ENCODE results near the gene CA10.

CA10 gene

GRCh38 chr17:52147431-52147830, 11.1 kb downstream of the CA10 start:
- peak; percentile 73 for ATAC-seq
- no peak for DNase-seq

DNA sequence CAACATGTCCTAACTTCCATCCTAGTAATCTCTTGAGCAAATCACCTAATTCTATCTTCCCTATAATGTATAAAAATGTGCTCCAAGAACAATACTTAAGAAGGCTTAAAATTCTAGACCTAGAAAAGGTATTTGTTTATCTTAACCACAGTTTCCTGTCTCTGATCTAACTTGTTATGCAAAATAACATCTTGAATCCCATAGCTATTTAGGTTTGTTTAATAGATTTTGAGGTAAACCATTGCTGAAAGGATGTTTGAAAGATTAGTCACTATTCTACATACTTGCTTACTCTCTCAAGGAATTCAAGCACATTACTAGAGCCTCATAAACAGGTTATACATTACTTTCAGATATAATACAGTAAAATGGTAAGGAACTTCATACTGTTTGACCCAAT, 13.0 kb downstream of the CA10 start:
- no peak for DNase-seq
- no peak for ATAC-seq

GRCh38 chr17:52143542-52143941, 15.0 kb downstream of the CA10 start:
- ATAC-seq, result no peak
- DNase-seq, result no peak

- no peak for ATAC-seq
- DNase-seq, result no peak
Observed at GRCh38 chr17:52140601-52141000, 17.9 kb downstream of the CA10 start.

DNA sequence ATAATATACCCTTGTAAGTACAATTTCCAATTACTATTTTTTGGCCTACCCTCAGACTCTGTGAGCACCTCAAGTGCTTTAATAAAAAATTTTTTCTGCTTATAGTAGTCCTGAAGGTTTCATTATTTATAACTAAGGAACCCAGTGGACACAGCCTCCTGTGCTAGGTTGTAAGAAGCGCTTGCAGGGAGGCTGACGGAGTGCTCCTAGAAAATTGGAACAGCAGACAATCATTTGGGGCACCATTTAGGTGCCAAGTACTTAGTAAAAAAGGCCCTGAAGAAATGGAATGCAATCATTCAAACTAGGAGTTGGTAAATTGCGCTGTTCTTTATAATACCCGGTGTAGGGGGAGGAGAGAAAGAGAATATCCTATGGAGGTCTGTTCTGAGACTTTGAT, 19.8 kb downstream of the CA10 start:
- DNase-seq (no peak), ATAC-seq (no peak)

GRCh38 chr17:52138350-52138749, 20.2 kb downstream of the CA10 start:
- DNase-seq, result no peak
- no peak for ATAC-seq

DNA sequence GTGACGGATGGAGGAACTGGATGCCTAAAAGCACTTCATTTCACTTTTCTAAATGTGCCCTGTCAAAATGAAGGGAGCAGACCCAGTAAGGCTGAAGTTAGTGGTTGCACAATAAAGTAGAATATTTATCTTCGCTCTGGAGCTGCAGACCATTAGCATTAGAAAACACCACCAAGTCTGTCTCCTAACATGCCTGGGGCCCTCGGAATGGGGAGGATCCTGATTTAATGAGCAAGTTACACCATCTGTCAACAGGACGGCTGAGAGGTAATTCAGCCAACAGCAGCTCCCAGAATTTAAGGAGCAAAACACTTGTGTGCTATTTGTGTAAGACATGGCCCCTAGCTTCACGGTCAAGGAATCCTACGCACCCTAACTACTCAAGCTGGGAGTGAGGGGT, 22.3 kb downstream of the CA10 start:
- no peak for ATAC-seq

GRCh38 chr17:52134641-52135040, 23.9 kb downstream of the CA10 start:
- ATAC-seq (no peak), DNase-seq (no peak)

More for the DNA sequence above, 22.3 kb downstream of the CA10 start:
- no peak for DNase-seq

DNA sequence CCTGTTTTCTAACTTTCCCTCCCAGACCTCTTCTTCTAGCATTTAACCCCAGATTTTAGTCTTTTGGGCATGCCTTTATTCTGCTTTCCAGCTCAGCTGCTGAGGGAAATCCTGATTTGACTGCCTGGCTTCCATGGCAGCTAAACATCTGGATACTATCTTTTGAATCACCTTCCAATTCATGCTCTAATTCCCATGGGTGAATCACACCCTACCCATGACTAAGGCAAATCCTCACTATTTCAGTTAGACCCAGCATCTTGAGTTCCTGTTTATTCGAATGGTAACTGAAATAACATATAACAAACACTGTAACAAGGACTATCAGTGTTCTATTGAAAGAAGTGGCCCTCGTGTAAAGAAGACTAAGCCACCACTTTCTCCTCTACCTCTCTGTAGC, 29.8 kb downstream of the CA10 start:
- ATAC-seq (no peak), DNase-seq (no peak)

DNA sequence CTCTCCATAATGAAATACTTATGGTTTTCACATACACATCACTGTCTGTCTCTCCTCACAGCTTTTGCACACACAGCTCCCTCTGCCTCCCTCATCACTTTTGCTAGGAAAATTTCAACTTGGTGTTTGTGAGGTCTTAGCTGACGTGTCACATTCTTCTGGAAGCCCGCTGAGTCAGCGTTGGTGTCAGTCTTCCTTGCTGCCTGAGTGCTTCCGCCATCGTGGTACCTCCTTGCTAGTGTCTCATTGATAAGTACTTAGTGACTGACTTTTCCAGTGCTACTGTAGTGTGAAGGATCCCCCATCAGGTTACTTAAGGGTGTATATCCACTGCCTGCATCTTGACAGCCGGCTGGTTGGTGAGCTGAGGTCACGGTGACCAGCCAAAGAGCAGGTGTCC, 33.5 kb downstream of the CA10 start:
- no peak for DNase-seq
- ATAC-seq, result no peak

DNA sequence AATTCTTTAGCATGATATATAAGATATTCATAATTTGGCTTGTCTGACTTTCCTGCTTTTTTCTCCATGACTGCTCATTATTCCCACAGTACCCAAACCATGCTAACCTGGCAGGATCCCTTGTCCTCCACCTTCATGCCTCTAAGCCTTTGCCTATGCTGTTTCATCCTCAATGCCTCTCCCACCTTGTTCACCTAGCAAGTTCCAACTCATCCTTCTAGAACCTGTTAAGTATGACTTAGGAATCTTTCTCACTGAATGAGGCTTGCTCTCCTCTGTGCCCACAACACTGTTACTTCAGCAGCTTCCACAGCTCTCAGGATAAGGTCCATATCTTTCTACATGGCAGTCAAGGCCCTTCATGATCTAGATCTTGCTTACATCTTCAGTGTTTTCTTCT, 34.0 kb downstream of the CA10 start:
- DNase-seq, result no peak

DNA sequence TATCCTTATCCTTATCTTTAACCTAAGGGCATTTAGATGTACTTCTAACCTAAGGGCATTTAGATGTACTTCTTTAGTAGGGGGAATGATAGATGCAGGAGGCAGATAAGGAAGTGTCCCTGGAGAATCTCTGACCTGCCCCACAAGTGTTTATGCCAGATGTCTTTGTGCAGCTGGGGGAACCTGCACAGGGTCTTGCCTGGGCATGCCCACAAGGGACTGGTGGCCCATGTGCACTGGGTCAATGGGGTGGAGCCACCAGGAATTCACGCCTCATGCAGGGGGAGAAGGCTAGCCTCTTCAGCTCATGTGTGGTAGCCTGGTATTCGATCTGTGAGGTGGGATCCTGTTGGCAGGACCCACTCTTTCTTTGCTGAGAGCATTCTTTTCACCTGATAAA, 38.0 kb downstream of the CA10 start:
- ATAC-seq, result no peak
- DNase-seq, result no peak

More for the DNA sequence above, 34.0 kb downstream of the CA10 start:
- no peak for ATAC-seq

DNA sequence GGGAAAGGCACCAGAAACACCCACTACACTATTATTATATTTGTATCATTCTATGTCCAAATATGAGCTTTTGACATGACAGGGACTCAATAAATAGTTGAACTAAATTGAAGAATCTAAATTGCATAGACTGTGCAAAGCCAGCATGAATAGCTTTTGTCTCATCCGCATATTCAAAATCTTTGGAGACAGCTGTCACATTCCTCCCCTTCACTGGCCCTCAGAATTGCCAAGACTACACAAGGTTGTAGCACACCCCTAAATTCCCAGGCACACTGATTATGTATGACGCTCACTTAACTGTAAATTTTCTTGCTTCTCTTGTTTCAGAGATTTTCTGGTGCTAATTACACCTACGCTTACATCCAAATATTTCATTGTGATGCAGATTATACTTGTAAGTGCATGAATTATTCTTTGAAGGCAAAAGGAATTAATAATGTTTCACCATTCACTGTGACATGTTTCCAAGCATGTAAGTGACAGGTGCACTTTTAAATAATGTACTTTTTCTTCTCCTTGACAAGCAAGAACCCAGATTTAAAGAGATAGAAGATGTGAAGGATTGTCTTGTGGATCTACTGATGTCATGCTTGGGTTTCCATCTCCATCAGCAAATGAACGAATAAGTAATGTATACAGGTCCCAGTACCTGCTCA, 47.5 kb downstream of the CA10 start:
- ATAC-seq (no peak), DNase-seq (no peak)

DNA sequence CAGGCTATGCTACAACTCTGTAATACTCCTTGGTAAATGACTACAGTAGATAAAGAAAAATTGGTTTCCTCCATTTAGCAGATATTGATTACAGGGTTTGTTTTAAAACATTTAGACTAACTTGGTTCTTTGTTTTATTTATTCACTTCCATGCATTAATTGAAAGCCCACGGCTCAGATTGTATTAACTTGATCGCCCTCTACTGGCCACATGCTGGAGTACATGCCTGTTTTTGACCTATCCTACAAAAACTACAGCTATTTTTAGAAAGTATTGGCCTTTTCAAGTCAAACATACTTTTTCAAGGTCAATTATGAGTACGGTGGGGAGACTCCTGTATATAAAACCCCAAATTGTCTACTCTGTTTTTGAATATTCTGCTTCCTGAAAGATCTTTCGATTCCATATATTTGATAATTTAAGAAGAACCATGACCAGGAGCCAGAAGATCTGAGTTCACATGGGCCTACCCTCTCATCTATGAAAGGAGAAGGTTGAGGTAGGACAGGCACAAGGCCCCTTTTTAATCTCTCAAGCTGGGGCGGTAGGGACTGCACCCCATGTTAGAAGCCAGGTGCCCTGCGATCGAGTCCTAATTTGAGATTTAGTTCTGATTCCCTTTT, 51.8 kb downstream of the CA10 start:
- ATAC-seq (no peak), DNase-seq (peak; percentile 41)

- no peak for DNase-seq
- ATAC-seq, result no peak
Observed at GRCh38 chr17:52106072-52106471, 52.4 kb downstream of the CA10 start.

GRCh38 chr17:52105591-52105990, 52.9 kb downstream of the CA10 start:
- no peak for ATAC-seq

GRCh38 chr17:52096056-52096455, 62.5 kb downstream of the CA10 start:
- ATAC-seq (no peak), DNase-seq (no peak)

More at GRCh38 chr17:52105591-52105990, 52.9 kb downstream of the CA10 start:
- DNase-seq, result no peak

- DNase-seq (no peak), ATAC-seq (no peak)
Observed at GRCh38 chr17:52084176-52084575, 74.3 kb downstream of the CA10 start.

DNA sequence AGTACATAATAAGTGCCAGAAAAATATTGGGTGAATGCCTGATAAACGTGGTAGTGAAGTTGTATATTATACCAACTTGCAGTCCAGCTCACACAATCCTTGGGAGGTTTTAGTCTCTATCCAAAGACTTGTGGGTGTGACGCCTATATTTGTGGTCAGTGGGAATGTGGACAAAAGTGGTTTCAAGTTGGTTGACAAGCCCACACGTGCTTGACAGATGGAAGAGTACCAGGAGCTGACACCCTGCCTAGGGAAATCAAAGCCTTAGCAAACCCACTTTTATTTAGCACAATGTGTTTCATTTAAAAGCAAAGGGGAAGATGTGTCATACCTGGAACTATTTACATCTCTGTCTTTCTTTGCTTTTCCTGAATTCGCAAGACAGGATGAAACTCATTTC, 79.0 kb downstream of the CA10 start:
- DNase-seq, result no peak
- no peak for ATAC-seq

DNA sequence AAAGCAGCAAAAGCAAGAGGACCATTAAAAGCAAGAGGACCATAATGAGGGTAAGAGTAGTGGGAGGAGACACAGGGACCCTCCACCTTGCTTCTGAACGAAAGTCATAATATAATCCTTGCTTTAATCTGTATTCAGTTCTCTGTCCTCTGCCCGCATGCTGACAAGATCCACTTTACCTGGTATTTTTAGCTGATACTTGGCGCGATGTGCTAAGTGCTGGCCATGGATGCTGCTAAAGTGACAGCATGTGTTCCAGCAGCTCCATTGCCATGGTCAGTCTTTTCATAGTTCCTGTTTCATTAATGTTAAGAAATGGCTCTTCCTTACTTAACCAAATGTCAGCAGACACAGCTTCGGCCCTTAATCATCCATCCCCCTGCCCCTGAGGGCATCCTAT, 86.8 kb downstream of the CA10 start:
- DNase-seq, result no peak
- ATAC-seq, result no peak

GRCh38 chr17:52064791-52065211, 93.7 kb downstream of the CA10 start:
- DNase-seq, result no peak
- no peak for ATAC-seq

- no peak for ATAC-seq
- DNase-seq, result no peak
Observed at GRCh38 chr17:52049496-52049895, 109.0 kb downstream of the CA10 start.

- ATAC-seq, result no peak
Observed at GRCh38 chr17:52049051-52049450, 109.5 kb downstream of the CA10 start.

More at GRCh38 chr17:52049051-52049450, 109.5 kb downstream of the CA10 start:
- DNase-seq, result no peak
